Neural cell (in vitro differentiated cells): Measurements from ENCODE around the gene CRB2. TPM values are rescaled to one million over a fixed set of nuclear protein-coding genes. Genes with fewer than 3 reads are reported as not detected.

Experiments used
- H2AFZ ChIP-seq: fragments of 200-600, 300-800 bp; sonication (generic), shearing (Covaris generic); 2 replicates; pipeline ENCODE4 v1.6.0; 2014; ENCODE audit warnings: low read depth, mild to moderate bottlenecking, antibody characterized with exemption, low read length, moderate library complexity
- H3F3A ChIP-seq: fragments of 200-600 bp; shearing (Covaris generic); 2 replicates; pipeline ENCODE4 v1.6.1; 2016; ENCODE audit warnings: mild to moderate bottlenecking, moderate library complexity, mixed read lengths, antibody characterized with exemption, low read length; ENCODE audit not compliant: insufficient read depth, poor library complexity, severe bottlenecking
- H3K27ac ChIP-seq: fragments of 200-600, 300-800 bp; sonication (generic), shearing (Covaris generic); 2 replicates; pipeline ENCODE4 v1.5.1; 2014; ENCODE audit warnings: mild to moderate bottlenecking, low read length, moderate library complexity
- H3K27me3 ChIP-seq: fragments of 300-800, 200-600 bp; sonication (generic), shearing (Covaris generic); 2 replicates; pipeline ENCODE4 v1.6.0; 2014; ENCODE audit warnings: mild to moderate bottlenecking, low read depth, low read length, moderate library complexity; ENCODE audit not compliant: insufficient read depth
- H3K36me3 ChIP-seq: fragments of 300-800, 200-600 bp; sonication (generic), shearing (Covaris generic); 2 replicates; pipeline ENCODE4 v1.5.1; 2014; ENCODE audit warnings: mild to moderate bottlenecking, antibody characterized with exemption, low read length, moderate library complexity; ENCODE audit not compliant: insufficient read depth
- H3K4me2 ChIP-seq: fragments of 300-800, 200-600 bp; sonication (generic), shearing (Covaris generic); 2 replicates; pipeline ENCODE4 v1.6.0; 2014; ENCODE audit warnings: mild to moderate bottlenecking, low read length
- H3K4me3 ChIP-seq: fragments of 300-800, 200-600 bp; sonication (generic), shearing (Covaris generic); 2 replicates; pipeline ENCODE4 v1.5.1; 2014; ENCODE audit warnings: mild to moderate bottlenecking, low read length, moderate library complexity
- H3K79me2 ChIP-seq: fragments of 200-600 bp; shearing (Covaris generic); replicated peaks from 2 replicates; pipeline ENCODE4 v1.6.0; 2014; ENCODE audit warnings: mild to moderate bottlenecking, low read length, moderate library complexity; ENCODE audit not compliant: insufficient read depth
- H3K9ac ChIP-seq: fragments of 300-800, 200-600 bp; sonication (generic), shearing (Covaris generic); 2 replicates; pipeline ENCODE4 v1.6.1; 2016; ENCODE audit warnings: mild to moderate bottlenecking, low read length, mixed read lengths
- H3K9me2 ChIP-seq: fragments of 200-600 bp; shearing (Covaris generic); 2 replicates; pipeline ENCODE4 v1.6.1; 2016; ENCODE audit warnings: mild to moderate bottlenecking, low read length, mixed read lengths; ENCODE audit not compliant: insufficient read depth
- H3K9me3 ChIP-seq: fragments of 200-600, 300-800 bp; sonication (generic), shearing (Covaris generic); 2 replicates; pipeline ENCODE4 v1.6.1; 2016; ENCODE audit warnings: mild to moderate bottlenecking, mixed run types, low read length, moderate library complexity, mixed read lengths
- H4K20me1 ChIP-seq: fragments of 200-600 bp; shearing (Covaris generic); 2 replicates; pipeline ENCODE4 v1.6.1; 2016; ENCODE audit warnings: mild to moderate bottlenecking, mixed run types; ENCODE audit not compliant: insufficient read depth
- CTCF ChIP-seq: fragments of 450-650 bp; IDR thresholded peaks from 2 replicates; pipeline ENCODE4 v1.5.1; 2014; ENCODE audit warnings: antibody characterized with exemption, mild to moderate bottlenecking, moderate library complexity; ENCODE audit not compliant: poor library complexity, severe bottlenecking
- EP300 ChIP-seq: fragments of 450-650 bp; conservative IDR thresholded peaks from 2 replicates; pipeline ENCODE4 v1.6.1; 2014; ENCODE audit warnings: antibody characterized with exemption, mild to moderate bottlenecking, moderate library complexity; ENCODE audit not compliant: poor library complexity, severe bottlenecking
- EZH2 ChIP-seq: fragments of 200-600, 300-800 bp; shearing (Covaris generic), sonication (generic); IDR thresholded peaks from 2 replicates; pipeline ENCODE4 v1.6.1; 2014; ENCODE audit warnings: antibody characterized with exemption, low read length, borderline replicate concordance, mild to moderate bottlenecking; ENCODE audit not compliant: insufficient read depth, poor library complexity, severe bottlenecking
- MXI1 ChIP-seq: fragments of 450-650 bp; conservative IDR thresholded peaks from 2 replicates; pipeline ENCODE4 v1.6.1; 2014; ENCODE audit warnings: antibody characterized with exemption, mild to moderate bottlenecking; ENCODE audit not compliant: poor library complexity, severe bottlenecking
- POLR2AphosphoS5 ChIP-seq: IDR thresholded peaks from 2 replicates; pipeline ENCODE4 v1.6.1; 2012
- RAD21 ChIP-seq: fragments of 450-650 bp; conservative IDR thresholded peaks from 2 replicates; pipeline ENCODE4 v1.6.1; 2014; ENCODE audit warnings: antibody characterized with exemption, mild to moderate bottlenecking, moderate library complexity
- REST ChIP-seq: IDR thresholded peaks from 2 replicates; pipeline ENCODE4 v1.6.1; 2012; ENCODE audit warnings: borderline replicate concordance
- SMC3 ChIP-seq: fragments of 450-650 bp; conservative IDR thresholded peaks from 2 replicates; pipeline ENCODE4 v1.6.1; 2014; ENCODE audit warnings: antibody characterized with exemption, mild to moderate bottlenecking, moderate library complexity; ENCODE audit not compliant: poor library complexity
- TAF1 ChIP-seq: IDR thresholded peaks from 2 replicates; pipeline ENCODE4 v1.6.1; 2012; ENCODE audit warnings: low read depth
- polyA plus RNA-seq: library from polyadenylated mRNA; depleted of rRNA; stranded (reverse); fragments of >200 nt; gene quantifications from 2 replicates; pipeline ENCODE4 v1.2.3, GENCODE V29; 2014

Gene CRB2
- polyA plus RNA-seq, 1 donor from 2014 or later = 0.32 TPM

GRCh38 chr9:123315635-123316034, 40.4 kb upstream of the CRB2 start:
- Histone ChIP-seq H2AFZ (no peak overlapping the region), H3K4me3 (no peak overlapping the region), H3K9me2 (no peaks in the 10 kb centered on the region), H3K27me3 (no peaks in the 10 kb centered on the region), H4K20me1 (no peaks in the 10 kb centered on the region), H3K9ac (no peak overlapping the region), H3K4me2 (no peak overlapping the region), H3K27ac (no peak overlapping the region), H3F3A (no peaks in the 10 kb centered on the region), H3K36me3 (no peaks in the 10 kb centered on the region), H3K9me3 (no peaks in the 10 kb centered on the region), H3K79me2 (no peaks in the 10 kb centered on the region)
- TF ChIP-seq MXI1 (no peak), CTCF (no peak), TAF1 (no peak), EP300 (no peak), SMC3 (no peak), POLR2AphosphoS5 (no peak), EZH2 (no peak), RAD21 (no peak), REST (no peak)

- Histone ChIP-seq H3F3A (no peaks in the 10 kb centered on the region), H3K4me3 (no peak overlapping the region), H3K36me3 (no peaks in the 10 kb centered on the region), H3K9me3 (no peaks in the 10 kb centered on the region), H3K27ac (no peak overlapping the region), H3K27me3 (no peaks in the 10 kb centered on the region), H3K9ac (no peak overlapping the region), H4K20me1 (no peaks in the 10 kb centered on the region), H3K79me2 (no peaks in the 10 kb centered on the region), H3K9me2 (no peaks in the 10 kb centered on the region), H3K4me2 (no peak overlapping the region), H2AFZ (no peak overlapping the region)
- TF ChIP-seq TAF1 (no peak), MXI1 (no peak), SMC3 (no peak), REST (no peak), CTCF (no peak), RAD21 (no peak), POLR2AphosphoS5 (no peak), EP300 (no peak), EZH2 (no peak)
Measured at GRCh38 chr9:123316053-123316718, 39.8 kb upstream of the CRB2 start.
